K562 (cell line): ENCODE measurements around the gene PAIP1. TPM values are rescaled to one million over a fixed set of nuclear protein-coding genes. Genes with fewer than 3 reads are reported as not detected.
A peak's percentile ranks its signal among the peaks of the same experiment; 100 is the strongest.

Experiments
- BACH1 ChIP-seq: fragments of 200-800 bp; sonication (Bioruptor generic); IDR thresholded peaks from 2 replicates; pipeline ENCODE4 v1.6.1; 2016; ENCODE audit warnings: missing genetic modification characterization, missing compliant biosample characterization
- BMI1 ChIP-seq: fragments of 150-350 bp; IDR thresholded peaks from 2 replicates; pipeline ENCODE4 v1.6.1; 2014; ENCODE audit warnings: low read length
- NR1H2 ChIP-seq: sonication (generic); formaldehyde crosslinking; IDR thresholded peaks from 2 replicates; pipeline ENCODE4 v1.4.0; 2020; ENCODE audit warnings: mild to moderate bottlenecking, missing genetic modification reagents
- PCBP1 ChIP-seq: fragments of 200-400 bp; formaldehyde crosslinking; IDR thresholded peaks from 2 replicates; pipeline ENCODE4 v1.6.1; 2018; ENCODE audit warnings: mild to moderate bottlenecking, low read depth, low read length; ENCODE audit not compliant: poor library complexity, severe bottlenecking
- POU5F1 ChIP-seq: fragments of 150-350 bp; IDR thresholded peaks from 2 replicates; pipeline ENCODE4 v1.6.1; 2014; ENCODE audit warnings: borderline replicate concordance, low read length, low read depth, mild to moderate bottlenecking; ENCODE audit not compliant: partially characterized antibody
- SLC30A9 ChIP-seq: fragments of 250-450 bp; sonication (Bioruptor Pico); IDR thresholded peaks from 2 replicates; pipeline ENCODE4 v1.8.0; 2022; ENCODE audit warnings: mild to moderate bottlenecking, moderate library complexity
- SNRNP70 ChIP-seq: fragments of 200-400 bp; formaldehyde crosslinking; optimal IDR thresholded peaks from 2 replicates; pipeline ENCODE3; 2017; ENCODE audit warnings: low read depth, low read length
- SP1 ChIP-seq: sonication (generic); formaldehyde crosslinking; IDR thresholded peaks from 2 replicates; pipeline ENCODE4 v1.8.1; 2022; ENCODE audit warnings: mild to moderate bottlenecking, missing genetic modification reagents
- TARDBP ChIP-seq: fragments of 450-650 bp; IDR thresholded peaks from 2 replicates; pipeline ENCODE4 v1.6.1; 2016
- TBL1XR1 ChIP-seq, 2 experiments: IDR thresholded peaks; 2 replicates each; pipeline ENCODE4 v1.6.1; 2012; ENCODE audit warnings: improper control_type of control experiment in 2 of 2, low read length in 2 of 2, mild to moderate bottlenecking in 1 of 2
- TFAM ChIP-seq: fragments of 250-450 bp; sonication (Bioruptor Pico); conservative IDR thresholded peaks from 2 replicates; pipeline ENCODE4 v1.5.0; 2021; ENCODE audit warnings: mild to moderate bottlenecking, moderate library complexity
- U2AF1 ChIP-seq: fragments of 200-400 bp; formaldehyde crosslinking; optimal IDR thresholded peaks from 2 replicates; pipeline ENCODE3; 2017; ENCODE audit warnings: mild to moderate bottlenecking, low read depth, low read length, moderate library complexity
- ZNF253 ChIP-seq: fragments of 250-450 bp; sonication (Bioruptor Pico); conservative IDR thresholded peaks from 2 replicates; pipeline ENCODE4 v1.6.1; 2021; ENCODE audit warnings: mild to moderate bottlenecking
- ZNF75A ChIP-seq: fragments of 450-650 bp; formaldehyde crosslinking; IDR thresholded peaks from 2 replicates; pipeline ENCODE4 v1.4.0; 2020; ENCODE audit warnings: mild to moderate bottlenecking
- ZNF785 ChIP-seq: fragments of 250-450 bp; sonication (Bioruptor Pico); IDR thresholded peaks from 2 replicates; pipeline ENCODE4 v1.4.0; 2020; ENCODE audit warnings: mild to moderate bottlenecking
- polyA plus RNA-seq, 8 experiments: library from polyadenylated mRNA; depleted of rRNA in 4 of 8; stranded (reverse) in 5 of 8; unstranded in 3 of 8; fragments of >200 nt; fragmentation: Nextera tagmentation in 2 of 8; fragmentation: Illumina TruSeq in 1 of 8; extraction: Ambion mirVana in 2 of 8; extraction: Trizol in 1 of 8; gene quantifications; 2 replicates each; pipeline versions ENCODE4 v1.2.1 to v1.2.3, GENCODE V29; 2011 to 2014; ENCODE audit warnings: inconsistent platforms in 1 of 8, missing spikeins in 1 of 8
- total RNA-seq, 7 experiments: library from RNA; depleted of rRNA in 6 of 7; stranded (reverse); fragments of >200 nt in 6 of 7; fragmentation: Illumina TruSeq in 2 of 7; extraction: Trizol in 2 of 7; gene quantifications; 2 replicates each; pipeline versions ENCODE4 v1.2.1 to v1.2.3, GENCODE V29; 2011 to 2021; ENCODE audit warnings: low replicate concordance in 1 of 7
- TF ChIP-seq, protein P1 (sequence below): fragments of 250-450 bp; sonication (Bioruptor Pico); IDR thresholded peaks from 2 replicates; pipeline ENCODE4 v1.4.0; 2020
- TF ChIP-seq, protein P2 (sequence below): sonication (generic); formaldehyde crosslinking; IDR thresholded peaks from 2 replicates; pipeline ENCODE4 v1.9.0; 2022; ENCODE audit warnings: mild to moderate bottlenecking, missing genetic modification reagents
- TF ChIP-seq, protein P3 (sequence below): fragments of 450-650 bp; IDR thresholded peaks from 2 replicates; pipeline ENCODE4 v1.6.1; 2017; ENCODE audit warnings: antibody characterized with exemption, mild to moderate bottlenecking
- TF ChIP-seq, protein P4 (sequence below): sonication (generic); formaldehyde crosslinking; IDR thresholded peaks from 2 replicates; pipeline ENCODE4 v1.4.0; 2020; ENCODE audit warnings: mild to moderate bottlenecking, missing genetic modification reagents

PAIP1 gene
- total and polyA plus RNA-seq, 9 of the 15 experiments (the other 6 are each of a cell fraction or from before 2014, with no cell fraction given): 51.7 to 181 (median 102) TPM

DNA sequence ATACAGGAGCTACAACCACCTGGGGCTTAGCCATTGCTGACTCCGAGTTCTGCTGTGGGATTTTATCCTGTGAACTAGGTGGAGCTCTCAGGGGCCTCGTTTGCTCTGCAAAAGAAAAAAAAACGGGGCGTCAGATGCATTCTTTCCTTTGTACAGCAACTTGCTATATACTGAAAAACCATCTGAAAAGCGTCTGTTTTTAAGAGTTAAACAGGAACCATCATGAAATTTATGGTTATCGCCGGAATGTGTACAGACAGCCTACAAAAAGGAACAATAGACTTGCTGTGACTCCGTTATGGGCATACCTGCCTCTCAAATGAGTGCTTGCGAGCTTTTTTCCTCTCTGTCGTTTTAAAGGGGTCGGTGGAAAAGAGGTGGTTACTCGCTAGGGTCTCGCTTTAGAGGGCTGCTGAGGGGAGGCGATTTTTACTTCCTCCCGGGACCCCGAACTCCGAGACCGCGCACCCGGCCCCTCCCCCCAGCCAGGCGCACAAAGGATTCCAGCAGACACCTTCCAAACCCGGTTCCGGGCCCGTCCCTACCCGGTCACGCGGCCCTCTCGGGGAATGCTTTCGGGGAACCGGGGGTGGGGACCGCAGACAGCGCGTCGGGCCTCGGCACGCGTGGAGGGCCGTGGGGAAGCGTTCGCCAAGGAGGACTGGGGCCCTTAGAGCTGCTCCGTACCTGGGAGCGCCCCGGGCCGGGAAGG is 826 bp downstream of the PAIP1 start (continued):
- TF ChIP-seq, protein P1, sequence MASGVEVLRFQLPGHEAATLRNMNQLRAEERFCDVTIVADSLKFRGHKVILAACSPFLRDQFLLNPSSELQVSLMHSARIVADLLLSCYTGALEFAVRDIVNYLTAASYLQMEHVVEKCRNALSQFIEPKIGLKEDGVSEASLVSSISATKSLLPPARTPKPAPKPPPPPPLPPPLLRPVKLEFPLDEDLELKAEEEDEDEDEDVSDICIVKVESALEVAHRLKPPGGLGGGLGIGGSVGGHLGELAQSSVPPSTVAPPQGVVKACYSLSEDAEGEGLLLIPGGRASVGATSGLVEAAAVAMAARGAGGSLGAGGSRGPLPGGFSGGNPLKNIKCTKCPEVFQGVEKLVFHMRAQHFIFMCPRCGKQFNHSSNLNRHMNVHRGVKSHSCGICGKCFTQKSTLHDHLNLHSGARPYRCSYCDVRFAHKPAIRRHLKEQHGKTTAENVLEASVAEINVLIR (CRISPR knock-in tag): no peak
- TF ChIP-seq TBL1XR1 (IDR thresholded peaks at IDR 0.05; ENCODE audit: low read length in 2 of 2) (no peak), ZNF75A (CRISPR knock-in tag) (no peak), BACH1 (no peak), BMI1 (no peak), SNRNP70 (no peak), NR1H2 (CRISPR knock-in tag) (no peak; the same call in 1 of the 2 replicates), ZNF253 (no peak), SP1 (CRISPR knock-in tag) (peak; percentile 12; the same call in 1 of the 2 replicates), TARDBP (no peak), PCBP1 (no peak), POU5F1 (no peak), SLC30A9 (CRISPR knock-in tag) (no peak), U2AF1 (no peak), ZNF785 (CRISPR knock-in tag) (no peak), TFAM (CRISPR knock-in tag) (no peak)
- TF ChIP-seq, protein P2, sequence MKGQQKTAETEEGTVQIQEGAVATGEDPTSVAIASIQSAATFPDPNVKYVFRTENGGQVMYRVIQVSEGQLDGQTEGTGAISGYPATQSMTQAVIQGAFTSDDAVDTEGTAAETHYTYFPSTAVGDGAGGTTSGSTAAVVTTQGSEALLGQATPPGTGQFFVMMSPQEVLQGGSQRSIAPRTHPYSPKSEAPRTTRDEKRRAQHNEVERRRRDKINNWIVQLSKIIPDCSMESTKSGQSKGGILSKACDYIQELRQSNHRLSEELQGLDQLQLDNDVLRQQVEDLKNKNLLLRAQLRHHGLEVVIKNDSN (CRISPR knock-in tag): peak; percentile 49; the same call in 1 of the 2 replicates
- TF ChIP-seq, protein P3, sequence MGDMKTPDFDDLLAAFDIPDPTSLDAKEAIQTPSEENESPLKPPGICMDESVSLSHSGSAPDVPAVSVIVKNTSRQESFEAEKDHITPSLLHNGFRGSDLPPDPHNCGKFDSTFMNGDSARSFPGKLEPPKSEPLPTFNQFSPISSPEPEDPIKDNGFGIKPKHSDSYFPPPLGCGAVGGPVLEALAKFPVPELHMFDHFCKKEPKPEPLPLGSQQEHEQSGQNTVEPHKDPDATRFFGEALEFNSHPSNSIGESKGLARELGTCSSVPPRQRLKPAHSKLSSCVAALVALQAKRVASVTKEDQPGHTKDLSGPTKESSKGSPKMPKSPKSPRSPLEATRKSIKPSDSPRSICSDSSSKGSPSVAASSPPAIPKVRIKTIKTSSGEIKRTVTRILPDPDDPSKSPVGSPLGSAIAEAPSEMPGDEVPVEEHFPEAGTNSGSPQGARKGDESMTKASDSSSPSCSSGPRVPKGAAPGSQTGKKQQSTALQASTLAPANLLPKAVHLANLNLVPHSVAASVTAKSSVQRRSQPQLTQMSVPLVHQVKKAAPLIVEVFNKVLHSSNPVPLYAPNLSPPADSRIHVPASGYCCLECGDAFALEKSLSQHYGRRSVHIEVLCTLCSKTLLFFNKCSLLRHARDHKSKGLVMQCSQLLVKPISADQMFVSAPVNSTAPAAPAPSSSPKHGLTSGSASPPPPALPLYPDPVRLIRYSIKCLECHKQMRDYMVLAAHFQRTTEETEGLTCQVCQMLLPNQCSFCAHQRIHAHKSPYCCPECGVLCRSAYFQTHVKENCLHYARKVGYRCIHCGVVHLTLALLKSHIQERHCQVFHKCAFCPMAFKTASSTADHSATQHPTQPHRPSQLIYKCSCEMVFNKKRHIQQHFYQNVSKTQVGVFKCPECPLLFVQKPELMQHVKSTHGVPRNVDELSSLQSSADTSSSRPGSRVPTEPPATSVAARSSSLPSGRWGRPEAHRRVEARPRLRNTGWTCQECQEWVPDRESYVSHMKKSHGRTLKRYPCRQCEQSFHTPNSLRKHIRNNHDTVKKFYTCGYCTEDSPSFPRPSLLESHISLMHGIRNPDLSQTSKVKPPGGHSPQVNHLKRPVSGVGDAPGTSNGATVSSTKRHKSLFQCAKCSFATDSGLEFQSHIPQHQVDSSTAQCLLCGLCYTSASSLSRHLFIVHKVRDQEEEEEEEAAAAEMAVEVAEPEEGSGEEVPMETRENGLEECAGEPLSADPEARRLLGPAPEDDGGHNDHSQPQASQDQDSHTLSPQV: no peak
- TF ChIP-seq, protein P4, sequence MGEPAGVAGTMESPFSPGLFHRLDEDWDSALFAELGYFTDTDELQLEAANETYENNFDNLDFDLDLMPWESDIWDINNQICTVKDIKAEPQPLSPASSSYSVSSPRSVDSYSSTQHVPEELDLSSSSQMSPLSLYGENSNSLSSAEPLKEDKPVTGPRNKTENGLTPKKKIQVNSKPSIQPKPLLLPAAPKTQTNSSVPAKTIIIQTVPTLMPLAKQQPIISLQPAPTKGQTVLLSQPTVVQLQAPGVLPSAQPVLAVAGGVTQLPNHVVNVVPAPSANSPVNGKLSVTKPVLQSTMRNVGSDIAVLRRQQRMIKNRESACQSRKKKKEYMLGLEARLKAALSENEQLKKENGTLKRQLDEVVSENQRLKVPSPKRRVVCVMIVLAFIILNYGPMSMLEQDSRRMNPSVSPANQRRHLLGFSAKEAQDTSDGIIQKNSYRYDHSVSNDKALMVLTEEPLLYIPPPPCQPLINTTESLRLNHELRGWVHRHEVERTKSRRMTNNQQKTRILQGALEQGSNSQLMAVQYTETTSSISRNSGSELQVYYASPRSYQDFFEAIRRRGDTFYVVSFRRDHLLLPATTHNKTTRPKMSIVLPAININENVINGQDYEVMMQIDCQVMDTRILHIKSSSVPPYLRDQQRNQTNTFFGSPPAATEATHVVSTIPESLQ (CRISPR knock-in tag): no peak
